ENCODE measurements around the gene WRNIP1. TPM values are rescaled to one million over a fixed set of nuclear protein-coding genes. Genes with fewer than 3 reads are reported as not detected.

Gene WRNIP1
- total RNA-seq, 1 donor from 2014 or later, result 58.4 TPM

DNA sequence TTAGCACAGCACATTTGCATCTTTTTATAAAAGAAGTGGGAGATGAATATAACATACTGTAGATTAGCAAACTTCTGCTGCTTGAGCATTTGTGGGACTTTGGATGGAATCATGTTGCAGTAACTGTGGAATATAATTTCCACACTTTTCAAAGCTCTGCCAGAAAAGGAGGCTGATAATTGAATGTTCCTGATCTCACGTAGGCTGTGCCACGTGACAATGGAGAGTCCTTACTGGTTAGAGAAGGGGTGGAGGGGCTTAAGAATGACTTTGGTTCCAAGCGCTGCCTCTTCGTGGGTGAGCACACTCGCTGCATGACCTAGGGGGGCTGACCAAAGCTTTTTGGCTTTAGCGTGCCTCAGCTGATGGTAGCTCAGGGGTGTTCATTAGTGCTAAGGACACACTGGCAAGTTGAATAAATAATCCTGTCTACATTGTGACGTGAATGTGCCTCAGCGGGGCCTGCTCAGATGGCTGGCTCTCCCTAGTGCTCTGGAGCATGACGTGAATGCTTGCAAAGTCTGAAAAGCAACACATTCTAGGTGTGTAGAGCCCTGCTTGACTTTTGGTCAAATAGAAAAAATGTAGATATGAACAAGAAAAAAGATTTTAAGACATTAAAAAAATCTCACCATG, 15.0 kb downstream of the WRNIP1 start:
- TF ChIP-seq, protein P1, sequence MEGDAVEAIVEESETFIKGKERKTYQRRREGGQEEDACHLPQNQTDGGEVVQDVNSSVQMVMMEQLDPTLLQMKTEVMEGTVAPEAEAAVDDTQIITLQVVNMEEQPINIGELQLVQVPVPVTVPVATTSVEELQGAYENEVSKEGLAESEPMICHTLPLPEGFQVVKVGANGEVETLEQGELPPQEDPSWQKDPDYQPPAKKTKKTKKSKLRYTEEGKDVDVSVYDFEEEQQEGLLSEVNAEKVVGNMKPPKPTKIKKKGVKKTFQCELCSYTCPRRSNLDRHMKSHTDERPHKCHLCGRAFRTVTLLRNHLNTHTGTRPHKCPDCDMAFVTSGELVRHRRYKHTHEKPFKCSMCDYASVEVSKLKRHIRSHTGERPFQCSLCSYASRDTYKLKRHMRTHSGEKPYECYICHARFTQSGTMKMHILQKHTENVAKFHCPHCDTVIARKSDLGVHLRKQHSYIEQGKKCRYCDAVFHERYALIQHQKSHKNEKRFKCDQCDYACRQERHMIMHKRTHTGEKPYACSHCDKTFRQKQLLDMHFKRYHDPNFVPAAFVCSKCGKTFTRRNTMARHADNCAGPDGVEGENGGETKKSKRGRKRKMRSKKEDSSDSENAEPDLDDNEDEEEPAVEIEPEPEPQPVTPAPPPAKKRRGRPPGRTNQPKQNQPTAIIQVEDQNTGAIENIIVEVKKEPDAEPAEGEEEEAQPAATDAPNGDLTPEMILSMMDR (IDR thresholded peaks at IDR 0.05; ENCODE audit: insufficient read depth, low read length, severe bottlenecking), result no peak
- Histone ChIP-seq H3K36me3 (ENCODE audit: control insufficient read depth, insufficient read depth, low read length) (peaks cover 25% of the 10 kb centered on the region), H3K4me3 (ENCODE audit: low read depth, low read length) (no peak overlapping the region), H3K27me3 (ENCODE audit: control insufficient read depth, insufficient read depth, low read length) (no peaks in the 10 kb centered on the region)
- no peak for DNase-seq (ENCODE audit: low read depth)
- no peak for FAIRE-seq

DNA sequence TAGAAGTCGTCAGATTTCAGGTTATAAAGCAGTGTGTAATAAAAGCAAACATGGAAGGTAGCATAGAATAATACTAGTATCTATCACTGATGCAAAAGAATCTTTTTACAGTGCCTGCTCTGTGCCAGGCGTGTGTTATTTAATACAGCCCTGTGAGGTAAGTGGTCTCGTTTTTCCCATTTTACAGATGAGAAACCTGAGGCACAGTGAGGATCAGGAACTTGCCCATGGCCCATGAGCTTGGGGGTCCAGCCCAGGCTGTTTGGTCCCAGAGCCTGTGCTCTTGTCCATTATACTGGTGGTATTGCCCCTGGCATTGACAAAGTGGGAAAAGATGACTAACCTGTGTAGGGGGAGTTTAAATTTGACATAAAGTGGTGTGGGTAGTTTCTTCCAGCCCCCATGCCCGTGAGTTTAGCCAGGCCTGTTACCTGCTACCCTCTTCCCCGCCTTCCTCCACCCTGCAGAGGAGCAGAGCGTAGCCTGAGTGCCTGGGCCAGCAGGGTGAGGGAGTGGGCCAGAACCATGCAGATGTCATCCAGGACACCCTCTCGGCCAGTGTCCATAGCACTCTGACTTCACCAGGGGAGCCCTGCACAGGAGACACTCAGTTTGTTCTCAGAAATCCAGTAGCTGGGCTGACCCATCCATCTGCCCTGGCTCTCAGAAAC, 16.6 kb downstream of the WRNIP1 start:
- Histone ChIP-seq H3K36me3 (ENCODE audit: control insufficient read depth, insufficient read depth, low read length) (peaks cover 24% of the 10 kb centered on the region), H3K27me3 (ENCODE audit: control insufficient read depth, insufficient read depth, low read length) (no peaks in the 10 kb centered on the region), H3K4me3 (ENCODE audit: low read depth, low read length) (no peak overlapping the region)
- FAIRE-seq (no peak), DNase-seq (ENCODE audit: low read depth) (no peak)
- TF ChIP-seq, protein P1 (IDR thresholded peaks at IDR 0.05; ENCODE audit: insufficient read depth, low read length, severe bottlenecking), result no peak

GRCh38 chr6:2782356-2782708, 17.1 kb downstream of the WRNIP1 start:
- no peak for FAIRE-seq
- no peak for DNase-seq (ENCODE audit: low read depth)
- H3K27me3 ChIP-seq (ENCODE audit: control insufficient read depth, insufficient read depth, low read length), result no peaks in the 10 kb centered on the region
- TF ChIP-seq, protein P1 (IDR thresholded peaks at IDR 0.05; ENCODE audit: insufficient read depth, low read length, severe bottlenecking), result no peak
- peaks cover 24% of the 10 kb centered on the region for H3K36me3 ChIP-seq (ENCODE audit: control insufficient read depth, insufficient read depth, low read length)
- H3K4me3 ChIP-seq (ENCODE audit: low read depth, low read length), result no peak overlapping the region

- TF ChIP-seq, protein P1 (IDR thresholded peaks at IDR 0.05; ENCODE audit: insufficient read depth, low read length, severe bottlenecking), result no peak
- DNase-seq (ENCODE audit: low read depth), result no peak
- H3K4me3 ChIP-seq (ENCODE audit: low read depth, low read length), result no peak overlapping the region
- no peak for FAIRE-seq
- no peaks in the 10 kb centered on the region for H3K27me3 ChIP-seq (ENCODE audit: control insufficient read depth, insufficient read depth, low read length)
- peaks cover 25% of the 10 kb centered on the region for H3K36me3 ChIP-seq (ENCODE audit: control insufficient read depth, insufficient read depth, low read length)
These were observed 17.6 kb downstream of the WRNIP1 start for GRCh38 chr6:2782825-2783187.

DNA sequence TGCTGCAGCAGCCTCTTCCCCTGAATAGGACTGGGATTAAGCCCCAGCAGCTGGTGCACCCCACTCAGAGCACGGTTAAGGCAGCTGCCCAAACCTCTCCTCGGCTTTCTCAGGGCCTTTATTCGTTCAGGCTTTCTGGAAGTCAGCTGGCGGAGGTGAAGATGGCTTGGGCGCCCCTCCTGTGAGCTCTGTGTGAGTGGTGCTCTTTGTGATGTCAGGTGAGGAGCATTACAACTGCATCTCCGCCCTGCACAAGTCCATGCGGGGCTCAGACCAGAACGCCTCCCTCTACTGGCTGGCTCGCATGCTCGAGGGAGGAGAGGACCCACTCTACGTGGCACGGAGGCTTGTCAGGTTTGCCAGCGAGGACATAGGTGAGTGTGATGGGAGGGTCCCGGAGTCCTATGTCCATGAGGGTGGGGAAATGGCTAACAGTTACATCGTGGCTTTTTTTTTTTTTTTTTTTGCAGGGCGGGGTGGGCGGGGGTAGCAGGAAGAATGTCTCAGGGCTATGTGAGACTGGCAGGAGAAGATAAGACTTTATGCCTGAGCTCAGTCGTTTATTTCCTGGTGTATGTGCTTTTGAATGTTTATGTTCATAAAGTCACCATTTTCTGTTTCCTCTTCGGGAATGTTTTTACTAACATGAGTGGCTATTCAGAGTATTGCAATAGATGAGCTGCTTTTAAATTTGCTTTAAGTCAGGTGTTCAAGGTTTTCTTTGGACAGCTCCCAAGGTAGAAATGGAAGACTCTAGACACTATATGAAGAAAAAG, 18.2 kb downstream of the WRNIP1 start:
- Histone ChIP-seq H3K4me3 (ENCODE audit: low read depth, low read length) (no peak overlapping the region), H3K27me3 (ENCODE audit: control insufficient read depth, insufficient read depth, low read length) (no peaks in the 10 kb centered on the region), H3K36me3 (ENCODE audit: control insufficient read depth, insufficient read depth, low read length) (peaks cover 25% of the 10 kb centered on the region)
- TF ChIP-seq, protein P1 (IDR thresholded peaks at IDR 0.05; ENCODE audit: insufficient read depth, low read length, severe bottlenecking), result peak; percentile 4
- peak; percentile 13 for FAIRE-seq
- no peak for DNase-seq (ENCODE audit: low read depth)
